H1 (cell line): ENCODE results near the gene NOL4L. TPM values are rescaled to one million over a fixed set of nuclear protein-coding genes. Genes with fewer than 3 reads are reported as not detected.

Experiments
- CTCF ChIA-PET: fragments of 300-600 bp; sonication (Branson Sonifier 250); formaldehyde crosslinking; loops from one replicate; lab custom pipeline; 2021; ENCODE audit not compliant: partially characterized antibody; lab: Charles Lee
- POLR2A ChIA-PET: fragments of 300-600 bp; sonication (Branson Sonifier 250); formaldehyde crosslinking; loops from one replicate; lab custom pipeline; 2021; ENCODE audit warnings: inconsistent platforms; ENCODE audit not compliant: partially characterized antibody; lab: Charles Lee
- DNase-seq, 2 experiments: peaks; one replicate each; pipeline versions ENCODE4 v3.0.0 to v3.0.0-alpha.2; 2010 to 2022; ENCODE audit warnings: low spot score in 2 of 2, low read depth in 1 of 2, mixed read lengths in 1 of 2
- FAIRE-seq: peaks from 2 replicates; lab custom pipeline; 2011; peaks lifted over from hg19 to GRCh38; lab: Jason Lieb, UNC
- H2AFZ ChIP-seq: 2 replicates; pipeline ENCODE4 v1.8.1; 2012; ENCODE audit warnings: low read length, inconsistent platforms
- H2AK5ac ChIP-seq: 2 replicates; pipeline ENCODE4 v1.6.1; 2013; ENCODE audit warnings: low read depth, low read length
- H2BK120ac ChIP-seq: replicated peaks from 2 replicates; pipeline ENCODE3; 2013; ENCODE audit warnings: low read depth, low read length, inconsistent platforms
- H2BK12ac ChIP-seq: 2 replicates; pipeline ENCODE4 v1.6.1; 2013; ENCODE audit warnings: low read depth, low read length
- H2BK15ac ChIP-seq: 2 replicates; pipeline ENCODE4 v1.6.1; 2013; ENCODE audit warnings: low read length
- H2BK20ac ChIP-seq: 2 replicates; pipeline ENCODE4 v1.6.1; 2013; ENCODE audit warnings: low read length
- H2BK5ac ChIP-seq: 2 replicates; pipeline ENCODE4 v1.6.1; 2013; ENCODE audit warnings: low read depth, low read length
- H3K14ac ChIP-seq: 2 replicates; pipeline ENCODE4 v1.6.1; 2013; ENCODE audit warnings: inconsistent platforms; ENCODE audit not compliant: insufficient read length
- H3K18ac ChIP-seq: 2 replicates; pipeline ENCODE4 v1.6.1; 2013; ENCODE audit warnings: low read length; ENCODE audit errors: extremely low read depth
- H3K23ac ChIP-seq: 2 replicates; pipeline ENCODE4 v1.6.1; 2013; ENCODE audit warnings: inconsistent platforms; ENCODE audit not compliant: insufficient read length
- H3K23me2 ChIP-seq: 2 replicates; pipeline ENCODE4 v1.6.1; 2013; ENCODE audit warnings: low read depth, low read length
- H3K27ac ChIP-seq: 2 replicates; pipeline ENCODE4 v1.6.1; 2011; ENCODE audit warnings: low read depth, low read length, inconsistent platforms
- H3K27me3 ChIP-seq, 4 experiments: replicated peaks in 1 of 4; 1 replicate in 1 of 4; 2 replicates in 3 of 4; pipeline versions ENCODE4 v1.6.1 to v1.8.1; 2011 to 2013; ENCODE audit warnings: low read length in 3 of 4, mild to moderate bottlenecking in 3 of 4, inconsistent platforms in 2 of 4, mixed read lengths in 2 of 4, moderate library complexity in 1 of 4; ENCODE audit not compliant: control insufficient read depth in 3 of 4, insufficient read depth in 3 of 4; ENCODE audit errors: extremely low read depth in 1 of 4
- H3K36me3 ChIP-seq, 4 experiments: 2 replicates each; pipeline versions ENCODE4 v1.6.1 to v1.8.1; 2011 to 2013; ENCODE audit warnings: mild to moderate bottlenecking in 4 of 4, low read length in 3 of 4, moderate library complexity in 2 of 4, control low read depth in 1 of 4, inconsistent platforms in 1 of 4; ENCODE audit not compliant: insufficient read depth in 4 of 4, control insufficient read depth in 2 of 4
- H3K4ac ChIP-seq: replicated peaks from 2 replicates; pipeline ENCODE3; 2013; ENCODE audit warnings: low read length, low read depth, mixed read lengths, inconsistent platforms; ENCODE audit not compliant: insufficient read length
- H3K4me1 ChIP-seq, 4 experiments: replicated peaks in 1 of 4; 1 replicate in 1 of 4; 2 replicates in 3 of 4; pipeline versions ENCODE4 v1.6.1 to v1.8.1; 2011 to 2013; ENCODE audit warnings: low read length in 3 of 4, inconsistent platforms in 2 of 4, mixed read lengths in 1 of 4; ENCODE audit not compliant: insufficient read depth in 4 of 4, control insufficient read depth in 3 of 4
- H3K4me2 ChIP-seq, 2 experiments: 2 replicates each; pipeline versions ENCODE4 v1.6.1 to v1.8.1; 2011 to 2013; ENCODE audit warnings: low read depth in 2 of 2, low read length in 2 of 2, control low read depth in 1 of 2, inconsistent platforms in 1 of 2, mild to moderate bottlenecking in 1 of 2; ENCODE audit not compliant: insufficient read depth in 1 of 2
- H3K4me3 ChIP-seq, 4 experiments: fragments of 200-600, 300-600 bp in 1 of 4; sonication (generic), shearing (Covaris generic), sonication (Bioruptor Twin) in 1 of 4; 2 replicates each; pipeline versions ENCODE4 v1.5.1 to v1.8.1; 2011 to 2016; ENCODE audit warnings: low read length in 4 of 4, low read depth in 3 of 4, control low read depth in 2 of 4, inconsistent platforms in 2 of 4, mild to moderate bottlenecking in 2 of 4, mixed read lengths in 1 of 4, moderate library complexity in 1 of 4; ENCODE audit not compliant: insufficient read depth in 2 of 4; ENCODE audit errors: extremely low read depth in 1 of 4
- H3K56ac ChIP-seq: replicated peaks from 2 replicates; pipeline ENCODE3; 2013; ENCODE audit warnings: low read depth, mild to moderate bottlenecking, mixed read lengths, low read length, inconsistent platforms; ENCODE audit not compliant: insufficient read length
- H3K79me1 ChIP-seq: 2 replicates; pipeline ENCODE4 v1.6.1; 2013; ENCODE audit warnings: low read depth, low read length, control low read depth
- H3K79me2 ChIP-seq, 2 experiments: 2 replicates each; pipeline versions ENCODE4 v1.6.1 to v1.8.1; 2012 to 2013; ENCODE audit warnings: low read length in 2 of 2, mild to moderate bottlenecking in 2 of 2, inconsistent platforms in 1 of 2; ENCODE audit not compliant: insufficient read depth in 2 of 2, control insufficient read depth in 1 of 2
- H3K9ac ChIP-seq, 4 experiments: replicated peaks in 1 of 4; 1 replicate in 1 of 4; 2 replicates in 3 of 4; pipeline versions ENCODE4 v1.6.1 to v1.8.1; 2011 to 2013; ENCODE audit warnings: low read depth in 3 of 4, low read length in 3 of 4, control low read depth in 2 of 4, mild to moderate bottlenecking in 2 of 4, moderate library complexity in 2 of 4, inconsistent platforms in 1 of 4; ENCODE audit errors: extremely low read depth in 1 of 4
- H3K9me3 ChIP-seq, 2 experiments: 2 replicates each; pipeline versions ENCODE4 v1.6.1 to v1.8.1; 2012 to 2013; ENCODE audit warnings: mild to moderate bottlenecking in 2 of 2, moderate library complexity in 2 of 2, control low read depth in 1 of 2, inconsistent platforms in 1 of 2, low read depth in 1 of 2, low read length in 1 of 2, mixed read lengths in 1 of 2; ENCODE audit not compliant: insufficient read depth in 2 of 2
- H4K20me1 ChIP-seq, 2 experiments: replicated peaks in 1 of 2; 2 replicates each; pipeline versions ENCODE3 to v1.8.1; 2011 to 2013; ENCODE audit warnings: inconsistent platforms in 2 of 2, low read length in 2 of 2, mild to moderate bottlenecking in 1 of 2; ENCODE audit not compliant: insufficient read depth in 2 of 2, control insufficient read depth in 1 of 2
- H4K5ac ChIP-seq: 2 replicates; pipeline ENCODE4 v1.6.1; 2013; ENCODE audit warnings: low read length, low read depth, mixed read lengths, inconsistent platforms; ENCODE audit not compliant: insufficient read length
- H4K8ac ChIP-seq: 2 replicates; pipeline ENCODE4 v1.8.0; 2013; ENCODE audit warnings: mild to moderate bottlenecking, moderate library complexity, low read length, inconsistent platforms; ENCODE audit not compliant: insufficient read depth; ENCODE audit errors: extremely low read depth
- H4K91ac ChIP-seq: replicated peaks from 2 replicates; pipeline ENCODE3; 2013; ENCODE audit warnings: low read length, mixed read lengths, inconsistent platforms; ENCODE audit not compliant: insufficient read length
- CHD1 ChIP-seq: IDR thresholded peaks from 2 replicates; pipeline ENCODE4 v1.6.1; 2012; ENCODE audit warnings: low read depth, low read length, improper control_type of control experiment
- MAFK ChIP-seq: IDR thresholded peaks from 2 replicates; pipeline ENCODE4 v1.6.1; 2012; ENCODE audit warnings: low read depth, mild to moderate bottlenecking, improper control_type of control experiment, low read length
- POU5F1 ChIP-seq: IDR thresholded peaks from 2 replicates; pipeline ENCODE4 v1.6.1; 2011; ENCODE audit warnings: low read depth, mild to moderate bottlenecking, low read length, moderate library complexity
- SRF ChIP-seq: IDR thresholded peaks from 2 replicates; pipeline ENCODE4 v1.6.1; 2011; ENCODE audit warnings: mild to moderate bottlenecking, low read depth, low read length, moderate library complexity
- WGBS, 2 experiments: shearing (Covaris generic) in 1 of 2; methylation state at CpG; one replicate each; pipeline versions ENCODE4 v1.1.6 to v1.1.7; 2013 to 2015; ENCODE audit warnings: low lambda C conversion rate in 2 of 2, mixed read lengths in 2 of 2, inconsistent platforms in 1 of 2, low coverage in 1 of 2, missing lambda C conversion rate in 1 of 2; ENCODE audit not compliant: insufficient replicate concordance in 2 of 2, insufficient coverage in 1 of 2, insufficient read length in 1 of 2; ENCODE audit errors: extremely low coverage in 1 of 2, missing lambda C conversion rate in 1 of 2; 5-methylcytosine and 5-hydroxymethylcytosine counted together
- polyA plus RNA-seq, 7 experiments: library from polyadenylated mRNA; depleted of rRNA in 3 of 7; stranded (reverse) in 5 of 7; unstranded in 2 of 7; fragments of >200 nt in 5 of 7; fragments of 200-250 nt in 2 of 7; gene quantifications; 1 replicate in 5 of 7; 2 replicates in 1 of 7; 4 replicates in 1 of 7; pipeline versions ENCODE4 v1.2.1 to v1.2.3, GENCODE V29; 2011 to 2013; ENCODE audit warnings: missing spikeins in 2 of 7, mixed read lengths in 2 of 7
- total RNA-seq: library from RNA; stranded (reverse); fragmentation: NEBNext Ultra II Directional; extraction: Animal tissue kit (Norgen Biotek cat#: 25700); gene quantifications from 2 replicates; pipeline ENCODE4 v1.2.1, GENCODE V29; 2021
- TF ChIP-seq, protein P1 (sequence below): IDR thresholded peaks from 2 replicates; pipeline ENCODE4 v1.6.1; 2011; ENCODE audit warnings: low read depth, mild to moderate bottlenecking, low read length; ENCODE audit not compliant: insufficient read depth

Gene NOL4L
- total and polyA plus RNA-seq, 2 of the 8 experiments (the other 6 are each of a cell fraction or from before 2014, with no cell fraction given) = 15.3 to 23.7 TPM

DNA sequence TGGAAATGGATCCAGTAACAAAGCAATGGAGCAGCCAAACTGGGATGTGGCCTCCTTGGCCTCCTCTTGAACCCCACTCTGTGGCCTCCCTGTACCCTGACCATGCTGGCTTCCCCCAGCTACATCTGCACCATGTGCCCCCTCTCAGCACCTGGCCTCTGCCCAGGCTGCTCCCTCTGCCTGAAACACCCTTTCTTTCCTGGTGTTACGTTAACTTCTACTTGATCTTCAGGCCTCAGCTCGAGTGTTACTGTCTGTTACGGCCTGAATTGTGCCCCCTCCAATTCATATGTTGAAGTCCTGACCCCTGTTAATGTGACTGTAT is 30.2 kb downstream of the NOL4L start:
- Histone ChIP-seq H4K91ac (peak overlapping the region; percentile 22), H3K27me3 (no peaks in the 10 kb centered on the region), H2BK15ac (no peak overlapping the region; the same call in 1 of the 2 replicates), H4K5ac (no peak overlapping the region), H3K27ac (no peak overlapping the region), H3K4me2 (no peak overlapping the region), H3K4ac (no peak overlapping the region), H2BK120ac (no peak overlapping the region), H3K23me2 (no peaks in the 10 kb centered on the region), H2BK5ac (no peak overlapping the region), H2BK12ac (no peak overlapping the region), H2AK5ac (no peak overlapping the region), H2BK20ac (no peak overlapping the region), H3K4me1 (peaks cover 0 to 3% (median under 1%) of the 10 kb centered on the region in 4 experiments; a peak in 2 of 7 replicates), H3K79me1 (no peaks in the 10 kb centered on the region), H3K23ac (no peak overlapping the region), H2AFZ (no peak overlapping the region), H3K36me3 (no peaks in the 10 kb centered on the region), H3K56ac (no peak overlapping the region), H3K9me3 (no peaks in the 10 kb centered on the region), H3K9ac (no peak overlapping the region), H3K18ac (no peak overlapping the region; the same call in 1 of the 2 replicates), H4K20me1 (peaks cover 0 to 3% of the 10 kb centered on the region in 2 experiments), H3K14ac (no peak overlapping the region)
- ChIA-PET CTCF (interaction anchor here (0.7 to 2.5 kb wide), 6 partner anchors 9 to 440 kb away, joined by 3 to 8 read pairs (median 3); no protein-coding TSS in a partner anchor), POLR2A (interaction anchor here (0.9 kb wide), 1 partner anchor 42 kb away, joined by 3 read pairs; no protein-coding TSS in a partner anchor)
- 94% methylated on average over 3 of the region's 3 CpGs; no CpG with 5 or more reads in 1 of the 2 experiments for WGBS, 2 experiments
- no peak for FAIRE-seq
- no peak for DNase-seq
- TF ChIP-seq MAFK = no peak
- no peak for TF ChIP-seq SRF
- no peak for TF ChIP-seq CHD1
- TF ChIP-seq, protein P1, sequence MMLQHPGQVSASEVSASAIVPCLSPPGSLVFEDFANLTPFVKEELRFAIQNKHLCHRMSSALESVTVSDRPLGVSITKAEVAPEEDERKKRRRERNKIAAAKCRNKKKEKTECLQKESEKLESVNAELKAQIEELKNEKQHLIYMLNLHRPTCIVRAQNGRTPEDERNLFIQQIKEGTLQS = no peak
- TF ChIP-seq POU5F1 = no peak
- TF ChIP-seq, all 59 proteins: peak for 0
- H3K79me2 ChIP-seq = no peaks in the 10 kb centered on the region
- H3K4me3 ChIP-seq = no peak overlapping the region
- no peak overlapping the region; the same call in 1 of the 2 replicates for H4K8ac ChIP-seq
